SK-N-MC (cell line): ENCODE results near the gene RSPH6A.

Experiments
- EZH2 ChIP-seq: fragments of 200-600 bp; sonication (generic); IDR thresholded peaks from one replicate; pipeline ENCODE4 v1.6.1; 2017; ENCODE audit warnings: antibody characterized with exemption
- POLR2AphosphoS5 ChIP-seq: IDR thresholded peaks from 2 replicates; pipeline ENCODE4 v1.6.1; 2012; ENCODE audit warnings: mild to moderate bottlenecking, low read depth, low read length, borderline replicate concordance

DNA sequence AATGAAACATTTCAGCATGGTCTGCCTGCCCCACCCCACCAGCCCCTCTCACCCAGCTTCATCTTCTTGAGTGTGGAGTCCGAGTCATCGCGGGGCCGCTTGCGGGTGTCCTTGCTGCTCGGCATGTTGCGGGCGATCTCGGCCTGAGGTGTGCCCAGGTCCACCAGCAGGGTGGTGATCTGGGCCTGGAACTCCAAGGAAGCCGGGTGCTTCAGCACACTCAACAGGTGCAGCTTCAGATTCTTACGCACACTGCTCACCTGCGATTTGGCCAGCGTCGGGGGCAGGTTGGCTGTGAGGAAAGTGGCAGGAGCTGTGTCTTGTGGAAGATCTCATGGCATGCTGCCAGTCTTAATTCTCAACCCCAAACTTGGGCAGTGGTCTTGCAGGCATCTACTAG, 27.1 kb upstream of the RSPH6A start:
- TF ChIP-seq POLR2AphosphoS5 (no peak), EZH2 (no peak)
